Right ventricle myocardium superior (tissue), 1 donor: ENCODE results near the gene UCP3. TPM values are rescaled to one million over a fixed set of nuclear protein-coding genes. Genes with fewer than 3 reads are reported as not detected.
A peak's percentile ranks its signal among the peaks of the same experiment; 100 is the strongest.

Experiments
- ATAC-seq: fragments of 200-7000 bp; cut with Tn5 transposase; one replicate; pipeline ENCODE4 v1.9.1; 2020; ENCODE audit warnings: mild to moderate bottlenecking; ENCODE audit not compliant: poor library complexity
- DNase-seq: peaks from one replicate; pipeline ENCODE4 v3.0.0-alpha.2; 2020
- intact Hi-C: fragments of 100-400 bp; cut with DNase I; formaldehyde crosslinking; loops from one replicate; pipeline ENCODE4 v1.11.2; 2022
- total RNA-seq: library from RNA; stranded (reverse); fragmentation: NEBNext Ultra II Directional; extraction: Animal tissue kit (Norgen Biotek cat#: 25700); gene quantifications from one replicate; pipeline ENCODE4 v1.2.1, GENCODE V29; 2021
- donor health status: DM: no; HTN: yes; CAD: no; lungs with severe emphysema.

UCP3 gene
- total RNA-seq, 1 donor from 2014 or later, result 17.2 TPM

GRCh38 chr11:74020539-74020938, 11.7 kb upstream of the UCP3 start:
- intact Hi-C loops, result loop anchor here (10.0 kb wide), 1 partner anchor 56 kb away; no protein-coding TSS in a partner anchor
- ATAC-seq, result no peak
- no peak for DNase-seq

DNA sequence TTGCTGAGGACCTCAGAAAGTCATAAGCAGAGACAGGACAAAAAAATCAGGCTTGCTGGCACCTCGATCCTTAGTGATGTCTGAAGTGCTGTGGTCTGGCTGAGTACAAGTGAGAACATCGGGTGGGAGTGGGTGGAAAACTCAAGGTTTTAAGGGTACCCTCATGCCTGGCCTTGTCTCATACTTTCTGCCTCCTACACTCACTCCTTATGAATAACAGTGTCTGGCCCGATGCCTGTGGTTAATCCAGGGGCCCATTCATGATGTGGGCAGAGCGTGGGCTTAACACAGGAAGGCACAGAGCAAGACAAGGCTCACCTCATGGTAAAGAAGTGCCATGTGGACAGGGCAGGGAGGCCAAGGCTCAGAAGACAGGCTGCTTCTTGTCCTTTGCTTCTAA, 11.0 kb upstream of the UCP3 start:
- no peak for DNase-seq
- intact Hi-C loops, result loop anchor here (10.0 kb wide), 1 partner anchor 55 kb away; no protein-coding TSS in a partner anchor
- ATAC-seq, result no peak

DNA sequence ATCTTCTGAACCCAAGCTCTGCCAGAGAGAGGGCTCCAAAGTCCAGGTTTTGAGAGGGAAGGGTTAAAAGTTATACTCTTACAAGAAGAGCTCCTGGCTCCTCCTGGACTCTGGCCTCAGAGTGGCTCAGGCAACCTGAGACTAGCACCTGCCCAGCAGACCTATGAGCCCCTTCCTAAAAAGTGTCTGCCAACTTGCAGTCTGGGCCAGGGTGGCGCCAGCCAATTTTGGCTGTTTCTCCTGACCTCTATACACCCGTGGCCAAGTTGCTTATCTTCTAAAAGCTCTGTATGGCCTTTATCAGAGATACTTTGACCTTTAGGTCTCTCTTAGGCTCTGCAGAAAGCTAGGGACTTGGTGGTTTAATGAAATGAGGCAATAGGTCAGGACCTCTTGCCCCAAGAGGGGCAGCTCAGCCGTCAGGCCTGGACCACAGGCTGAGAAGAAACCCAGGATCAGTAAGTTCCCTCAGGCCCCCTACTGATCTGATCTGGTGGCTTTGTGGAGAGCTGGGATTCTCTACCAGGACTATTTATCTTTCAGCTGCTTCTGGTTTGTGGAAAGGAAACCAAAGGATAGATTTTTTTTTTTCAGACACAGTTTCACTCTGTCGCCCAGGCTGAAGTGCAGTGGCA, 10.3 kb upstream of the UCP3 start:
- intact Hi-C loops, result no loop called here
- no peak for DNase-seq
- ATAC-seq, result peak; percentile 30

DNA sequence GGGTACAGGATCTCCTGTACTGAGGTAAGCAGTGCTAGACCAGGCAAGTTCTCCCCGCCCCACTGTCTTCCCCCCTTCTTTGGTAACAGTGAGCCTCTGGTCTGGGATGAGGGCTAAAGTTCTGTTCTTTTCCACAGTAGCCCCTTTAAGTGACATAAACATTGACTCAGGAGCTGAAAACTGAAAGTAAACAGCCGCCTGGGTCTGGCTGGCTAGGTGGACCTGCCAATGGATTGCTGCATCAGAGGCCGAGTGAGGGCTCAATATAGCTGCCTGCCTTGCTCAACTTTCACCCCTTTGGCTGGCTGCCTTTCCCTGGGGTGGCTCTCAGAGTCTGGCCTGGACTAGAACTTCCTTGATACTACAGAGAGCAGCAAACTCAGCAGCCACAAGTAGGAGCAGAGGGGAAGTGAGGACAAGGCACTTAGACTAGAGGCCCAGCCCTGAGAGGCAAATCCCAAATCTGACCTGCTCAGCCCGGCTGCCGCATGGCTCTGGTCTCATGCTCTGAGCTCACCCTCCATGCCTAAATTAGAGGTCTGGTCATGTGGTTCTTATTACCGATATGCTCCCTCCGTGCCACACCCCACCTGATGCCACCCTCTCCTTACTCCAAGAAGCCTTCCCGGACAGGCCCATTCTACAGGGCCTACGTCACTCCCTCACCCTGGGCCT, 9.6 kb upstream of the UCP3 start:
- peak; percentile 94 for ATAC-seq

DNA sequence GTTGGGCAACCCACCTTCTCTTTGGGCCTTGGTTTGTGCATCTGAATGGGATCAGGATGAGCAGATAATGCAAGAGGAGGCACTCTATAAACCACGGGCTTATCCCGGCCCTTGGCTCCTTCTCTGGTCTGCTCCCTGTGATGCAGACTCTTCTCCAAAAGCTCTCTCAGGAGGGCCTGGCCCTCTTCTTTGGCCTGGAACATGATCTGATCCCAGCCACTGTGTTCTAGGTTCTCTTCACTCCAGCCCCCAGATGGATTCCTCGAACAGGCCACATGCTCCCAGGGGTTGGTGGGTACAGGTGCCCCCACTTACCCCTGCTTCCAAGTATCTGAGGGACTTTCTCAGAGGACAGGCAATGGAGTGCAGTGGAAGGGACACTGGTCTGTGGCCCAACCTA, 8.7 kb upstream of the UCP3 start:
- DNase-seq, result no peak
- intact Hi-C loops, result no loop called here
- ATAC-seq, result no peak

More for the DNA sequence above, 9.6 kb upstream of the UCP3 start:
- intact Hi-C loops, result no loop called here
- DNase-seq, result peak; percentile 95

GRCh38 chr11:74015919-74016684, 7.2 kb upstream of the UCP3 start:
- ATAC-seq (no peak), DNase-seq (no peak)
- intact Hi-C loops, result no loop called here

DNA sequence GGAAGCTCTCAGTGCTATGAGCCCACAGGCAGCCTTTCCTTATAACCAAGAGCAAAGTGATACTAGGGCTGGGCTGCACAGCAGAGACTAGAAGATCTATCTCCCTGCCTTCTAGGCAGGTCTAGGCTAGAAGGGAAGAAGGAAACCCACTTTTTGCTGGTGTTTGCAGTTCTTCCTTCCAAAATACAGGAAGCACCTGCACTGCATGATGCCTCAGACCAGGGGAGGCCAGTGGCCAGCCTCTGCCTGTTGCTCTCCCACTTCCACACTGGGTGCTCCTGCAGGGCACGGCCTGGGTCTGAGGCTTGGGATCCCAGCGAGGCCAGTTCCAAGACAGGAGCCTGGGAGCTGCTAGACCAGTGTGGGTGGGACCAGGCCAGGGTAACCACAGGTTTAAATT, 6.0 kb upstream of the UCP3 start:
- intact Hi-C loops, result no loop called here
- ATAC-seq (no peak), DNase-seq (peak; percentile 55)

GRCh38 chr11:74013141-74013540, 4.3 kb upstream of the UCP3 start:
- intact Hi-C loops, result no loop called here
- no peak for ATAC-seq
- DNase-seq, result no peak

DNA sequence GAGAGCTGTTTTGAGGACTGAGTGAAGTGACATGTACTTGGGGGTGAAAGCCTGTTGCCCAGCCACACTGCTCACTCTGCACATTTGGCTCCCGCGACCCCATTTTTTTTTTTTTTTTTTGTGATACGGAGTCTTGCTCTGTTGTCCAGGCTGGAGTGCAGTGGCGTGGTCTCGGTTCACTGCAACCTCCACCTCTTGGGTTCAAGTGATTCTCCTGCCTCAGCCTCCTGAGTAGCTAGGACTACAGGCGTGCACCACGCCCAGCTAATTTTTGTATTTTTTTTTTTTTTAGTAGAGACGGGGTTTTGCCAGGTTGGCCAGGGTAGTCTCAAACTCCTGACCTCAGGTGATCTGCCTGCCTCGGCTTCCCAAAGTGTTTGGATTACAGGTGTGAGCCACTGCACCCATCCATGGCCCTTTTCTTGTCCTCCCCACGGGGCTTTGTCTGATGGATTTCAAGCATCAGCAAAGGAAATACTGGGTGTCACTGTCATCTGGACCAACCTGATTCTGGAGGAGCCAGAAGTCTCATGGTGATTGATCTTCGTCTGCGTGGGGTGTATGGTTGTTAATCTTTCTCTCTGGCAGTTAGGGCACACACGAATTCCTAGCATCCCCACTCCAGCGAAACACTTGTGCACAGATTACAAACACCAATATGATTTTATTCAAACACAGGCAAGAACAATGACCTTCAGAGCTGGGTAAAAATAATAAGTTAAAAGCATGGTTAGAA, 3.4 kb upstream of the UCP3 start:
- DNase-seq (no peak), ATAC-seq (no peak)
- intact Hi-C loops, result no loop called here

- no peak for ATAC-seq
- DNase-seq, result no peak
- intact Hi-C loops, result no loop called here
Measured at GRCh38 chr11:74011360-74012073, 2.6 kb upstream of the UCP3 start.

- intact Hi-C loops, result no loop called here
Measured at GRCh38 chr11:74010306-74011300, 1.7 kb upstream of the UCP3 start.

DNA sequence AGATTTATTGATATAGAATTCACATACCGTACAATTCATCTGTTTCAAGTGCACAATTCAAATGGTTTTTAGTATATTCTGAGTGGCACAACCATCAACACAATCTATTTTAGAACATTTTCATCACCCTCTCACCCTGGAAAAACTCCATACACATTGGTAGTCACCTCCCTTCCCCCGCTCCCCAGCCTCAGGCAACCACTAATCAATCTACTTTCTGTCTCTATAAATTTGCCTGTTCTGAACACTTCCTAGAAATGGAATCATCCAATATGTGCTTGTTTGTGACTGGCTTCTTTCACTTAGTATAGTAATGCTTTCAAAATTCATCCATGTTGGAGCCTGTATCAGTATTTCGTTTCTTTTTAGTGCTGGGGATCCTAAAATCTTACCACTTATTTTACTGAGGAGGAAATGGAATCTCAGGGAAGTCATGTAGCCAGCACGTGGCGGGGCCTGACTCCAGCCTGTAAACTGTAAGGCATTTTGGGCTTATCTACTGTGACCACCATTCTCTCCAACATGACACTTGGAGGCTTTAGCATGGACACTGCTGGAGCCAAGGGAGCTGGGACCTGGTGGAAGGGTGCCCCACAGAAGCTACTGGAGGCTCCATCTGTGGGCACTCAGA, 905 bp upstream of the UCP3 start:
- intact Hi-C loops, result no loop called here
- DNase-seq, result no peak
- ATAC-seq, result no peak

More at GRCh38 chr11:74010306-74011300, 1.7 kb upstream of the UCP3 start:
- ATAC-seq (peak; percentile 7), DNase-seq (no peak)

DNA sequence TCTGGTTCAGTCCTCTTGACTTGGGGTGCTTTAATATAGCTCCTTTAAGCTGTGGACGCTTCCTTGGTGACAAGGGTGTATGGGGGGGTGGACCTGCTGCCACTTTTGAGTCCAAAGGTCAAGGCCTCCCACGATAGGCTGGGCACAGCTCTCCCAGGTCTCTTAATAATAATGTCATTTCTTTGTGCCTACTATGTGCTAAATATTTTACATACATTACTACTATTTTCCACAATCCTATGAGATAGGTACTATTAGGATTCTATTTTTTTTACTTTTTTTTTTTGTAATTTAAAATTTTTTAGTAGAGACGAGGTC, 304 bp upstream of the UCP3 start:
- intact Hi-C loops, result no loop called here
- no peak for DNase-seq
- ATAC-seq, result no peak

GRCh38 chr11:74007691-74008372, 1.1 kb downstream of the UCP3 start:
- intact Hi-C loops, result no loop called here
- ATAC-seq, result peak; percentile 56
- no peak for DNase-seq

DNA sequence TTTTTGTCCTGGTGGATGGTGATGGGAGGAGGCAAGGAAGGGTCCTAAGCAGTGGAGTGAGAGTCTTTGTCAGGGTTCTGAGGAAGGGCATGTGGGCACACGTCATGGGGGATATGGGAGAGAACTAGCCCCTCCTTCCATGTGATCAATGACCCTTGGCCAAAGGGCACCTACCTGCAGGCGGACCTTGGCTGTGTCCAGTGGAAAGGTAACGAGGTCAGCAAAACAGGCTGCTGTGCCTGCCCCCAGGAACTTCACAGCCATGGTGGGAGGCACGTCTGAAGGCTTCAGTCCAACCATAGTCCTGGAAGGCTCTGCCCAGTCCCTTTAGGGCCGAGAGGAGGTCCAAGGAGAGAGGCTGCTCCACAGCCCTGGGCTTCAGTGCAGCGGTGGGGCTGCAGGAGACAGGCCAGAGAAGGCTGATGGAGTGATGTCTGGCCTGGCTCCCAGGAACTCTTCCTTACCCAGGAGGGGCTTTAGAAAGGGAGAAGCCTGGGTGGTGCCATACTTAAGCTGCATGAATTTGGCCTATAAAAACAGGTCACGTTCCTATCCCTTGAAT, 2.1 kb downstream of the UCP3 start:
- ATAC-seq, result no peak
- no peak for DNase-seq
- intact Hi-C loops, result no loop called here
